Caco-2 (cell line): Measurements from ENCODE around the gene C19orf47. TPM values are rescaled to one million over a fixed set of nuclear protein-coding genes. Genes with fewer than 3 reads are reported as not detected.

Experiments used
- BruUV-seq: library from RNA; stranded (reverse); fragments of 400-500 nt; replicated peaks from 2 replicates; lab custom pipeline; 2021; lab: Mats Ljungman, UMichigan
- CTCF ChIA-PET: fragments of 300-600 bp; sonication (Branson Sonifier 250); formaldehyde crosslinking; loops from one replicate; lab custom pipeline; 2022; ENCODE audit warnings: antibody characterized with exemption; lab: Charles Lee
- POLR2A ChIA-PET: fragments of 300-600 bp; sonication (Branson Sonifier 250); formaldehyde crosslinking; loops from one replicate; lab custom pipeline; 2022; ENCODE audit warnings: antibody characterized with exemption; lab: Charles Lee
- DNase-seq, 2 experiments: peaks; one replicate each; pipeline versions ENCODE4 v3.0.0 to v3.0.0-alpha.2; 2020 to 2022
- H3K27me3 ChIP-seq: replicated peaks from 2 replicates; pipeline ENCODE4 v1.6.0; 2011; ENCODE audit warnings: low read length; ENCODE audit not compliant: control insufficient read depth, insufficient read depth
- H3K36me3 ChIP-seq: 2 replicates; pipeline ENCODE4 v1.5.1; 2011; ENCODE audit warnings: low read length; ENCODE audit not compliant: control insufficient read depth, insufficient read depth
- H3K4me1 ChIP-seq: fragments of 250-450 bp; sonication (Bioruptor Pico); 2 replicates; pipeline ENCODE4 v1.5.1; 2020; ENCODE audit warnings: mild to moderate bottlenecking
- H3K4me3 ChIP-seq: 2 replicates; pipeline ENCODE4 v1.5.1; 2011; ENCODE audit warnings: low read depth, mild to moderate bottlenecking, control low read depth, low read length
- H3K9me3 ChIP-seq: fragments of 250-450 bp; sonication (Bioruptor Pico); 2 replicates; pipeline ENCODE4 v1.5.1; 2020; ENCODE audit warnings: mild to moderate bottlenecking, moderate library complexity
- H3K27ac Mint-ChIP-seq: one replicate; pipeline ENCODE4 v1.8.0; 2022; ENCODE audit warnings: mixed read lengths; ENCODE audit not compliant: unreplicated experiment
- H3K27me3 Mint-ChIP-seq: one replicate; pipeline ENCODE4 v1.8.0; 2022; ENCODE audit warnings: mixed read lengths; ENCODE audit not compliant: insufficient read depth, unreplicated experiment
- H3K36me3 Mint-ChIP-seq: one replicate; pipeline ENCODE4 v1.8.0; 2022; ENCODE audit warnings: mild to moderate bottlenecking, mixed read lengths; ENCODE audit not compliant: insufficient read depth, unreplicated experiment
- H3K4me1 Mint-ChIP-seq: one replicate; pipeline ENCODE4 v1.8.0; 2022; ENCODE audit warnings: low read depth, mixed read lengths; ENCODE audit not compliant: unreplicated experiment
- H3K4me3 Mint-ChIP-seq: one replicate; pipeline ENCODE4 v1.8.0; 2022; ENCODE audit warnings: mild to moderate bottlenecking, moderate library complexity, mixed read lengths; ENCODE audit not compliant: unreplicated experiment
- H3K9me3 Mint-ChIP-seq: one replicate; pipeline ENCODE4 v1.8.0; 2022; ENCODE audit warnings: mixed read lengths; ENCODE audit not compliant: unreplicated experiment
- intact Hi-C: fragments of 100-400 bp; cut with micrococcal nuclease; formaldehyde crosslinking; loops from one replicate; pipeline ENCODE4 v1.10.0; 2022; ENCODE audit not compliant: unreplicated experiment
- total RNA-seq: library from RNA; stranded (reverse); gene quantifications from 2 replicates; pipeline ENCODE4 v1.2.3, GENCODE V29; 2022
- TF ChIP-seq, protein P1 (sequence below), 2 experiments: fragments of 200-600 bp in 1 of 2; IDR thresholded peaks; 1 replicate in 1 of 2; 2 replicates in 1 of 2; pipeline versions ENCODE4 v1.5.1 to v1.8.0; 2011 to 2022; ENCODE audit warnings: antibody characterized with exemption in 1 of 2, control low read depth in 1 of 2, inconsistent platforms in 1 of 2, low read depth in 1 of 2, low read length in 1 of 2, mild to moderate bottlenecking in 1 of 2, moderate library complexity in 1 of 2; ENCODE audit not compliant: insufficient read depth in 1 of 2, severe bottlenecking in 1 of 2, unreplicated experiment in 1 of 2

C19orf47 gene
- total RNA-seq, 1 experiment from 2014 or later = 28.3 TPM

DNA sequence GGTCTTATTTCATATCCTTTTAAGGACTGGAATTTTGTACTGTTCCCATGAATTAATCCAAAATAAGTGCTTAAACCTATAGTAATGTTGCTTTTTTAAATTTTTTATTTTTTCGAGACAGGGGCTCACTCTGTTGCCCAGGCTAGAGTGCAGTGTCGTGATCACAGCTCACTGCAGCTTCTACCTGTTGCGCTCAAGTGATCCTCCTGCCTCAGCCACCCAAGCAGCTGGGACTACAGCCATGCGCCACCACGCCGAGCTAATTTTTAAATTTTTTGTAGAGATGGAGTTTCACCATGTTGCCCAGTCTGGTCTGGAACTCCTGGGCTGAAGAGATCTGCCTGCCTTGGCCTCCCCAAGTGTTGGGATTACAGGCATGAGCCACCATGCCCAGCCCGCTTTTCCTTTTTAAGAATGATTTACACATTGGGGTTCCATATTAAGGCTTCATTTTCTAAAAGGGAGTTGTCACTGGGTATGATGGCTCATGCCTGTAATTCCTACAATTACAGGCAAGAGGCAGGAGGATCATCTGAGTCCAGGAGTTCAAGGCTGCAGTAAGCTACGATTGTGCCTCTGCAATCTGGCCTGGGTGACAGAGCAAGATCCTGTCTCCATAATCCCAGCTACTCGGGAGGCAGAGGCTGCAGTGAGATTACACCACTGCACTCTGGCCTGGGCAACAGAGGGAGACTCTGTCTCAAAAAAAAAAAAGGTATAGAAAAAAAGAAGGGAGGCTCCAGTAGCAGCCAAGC is 34.8 kb downstream of the C19orf47 start:
- peaks cover 7% of the 10 kb centered on the region for H3K4me1 Mint-ChIP-seq
- TF ChIP-seq, protein P1, sequence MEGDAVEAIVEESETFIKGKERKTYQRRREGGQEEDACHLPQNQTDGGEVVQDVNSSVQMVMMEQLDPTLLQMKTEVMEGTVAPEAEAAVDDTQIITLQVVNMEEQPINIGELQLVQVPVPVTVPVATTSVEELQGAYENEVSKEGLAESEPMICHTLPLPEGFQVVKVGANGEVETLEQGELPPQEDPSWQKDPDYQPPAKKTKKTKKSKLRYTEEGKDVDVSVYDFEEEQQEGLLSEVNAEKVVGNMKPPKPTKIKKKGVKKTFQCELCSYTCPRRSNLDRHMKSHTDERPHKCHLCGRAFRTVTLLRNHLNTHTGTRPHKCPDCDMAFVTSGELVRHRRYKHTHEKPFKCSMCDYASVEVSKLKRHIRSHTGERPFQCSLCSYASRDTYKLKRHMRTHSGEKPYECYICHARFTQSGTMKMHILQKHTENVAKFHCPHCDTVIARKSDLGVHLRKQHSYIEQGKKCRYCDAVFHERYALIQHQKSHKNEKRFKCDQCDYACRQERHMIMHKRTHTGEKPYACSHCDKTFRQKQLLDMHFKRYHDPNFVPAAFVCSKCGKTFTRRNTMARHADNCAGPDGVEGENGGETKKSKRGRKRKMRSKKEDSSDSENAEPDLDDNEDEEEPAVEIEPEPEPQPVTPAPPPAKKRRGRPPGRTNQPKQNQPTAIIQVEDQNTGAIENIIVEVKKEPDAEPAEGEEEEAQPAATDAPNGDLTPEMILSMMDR (IDR thresholded peaks at IDR 0.05; ENCODE audit: insufficient read depth in 1 of 2, low read depth in 1 of 2, low read length in 1 of 2, severe bottlenecking in 1 of 2, unreplicated experiment in 1 of 2) = no peak
- H3K4me3 Mint-ChIP-seq = no peak overlapping the region
- no TSS peak for BruUV-seq
- H3K36me3 ChIP-seq = no peaks in the 10 kb centered on the region
- H3K9me3 Mint-ChIP-seq = no peaks in the 10 kb centered on the region
- no peaks in the 10 kb centered on the region for H3K4me1 ChIP-seq
- POLR2A ChIA-PET = no interaction called here
- H3K27me3 Mint-ChIP-seq = no peaks in the 10 kb centered on the region
- CTCF ChIA-PET = interaction anchor here (1.8 kb wide), 1 partner anchor 8 kb away, joined by 5 read pairs; no protein-coding TSS in a partner anchor
- no peak overlapping the region for H3K4me3 ChIP-seq
- no peak overlapping the region for H3K27ac Mint-ChIP-seq
- intact Hi-C loops = no loop called here
- no peaks in the 10 kb centered on the region for H3K9me3 ChIP-seq
- DNase-seq = no peak
- H3K27me3 ChIP-seq = no peaks in the 10 kb centered on the region
- H3K36me3 Mint-ChIP-seq = peaks cover 5% of the 10 kb centered on the region

DNA sequence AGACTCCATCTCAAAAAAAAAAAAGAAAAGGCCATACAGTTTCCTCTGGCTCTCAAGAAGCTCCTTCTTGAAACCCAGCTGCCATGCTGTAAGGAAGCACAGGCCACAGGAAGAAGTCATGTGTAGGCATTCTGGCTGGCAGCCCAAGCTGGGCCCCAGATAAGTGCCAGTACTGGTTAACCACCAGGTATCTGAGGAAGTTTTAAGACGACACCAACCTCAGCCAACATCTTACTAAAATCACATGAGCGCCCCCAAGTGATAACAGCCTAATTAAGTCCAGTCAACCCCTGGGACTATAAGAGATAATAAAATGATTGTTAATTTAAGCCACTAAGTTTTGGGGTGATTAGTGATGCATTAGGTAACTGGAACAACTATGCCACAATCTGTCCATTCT is 35.7 kb downstream of the C19orf47 start:
- no peak for DNase-seq
- Mint-ChIP-seq H3K27ac (no peak overlapping the region), H3K4me1 (peaks cover 7% of the 10 kb centered on the region), H3K4me3 (no peak overlapping the region), H3K9me3 (no peaks in the 10 kb centered on the region), H3K36me3 (peaks cover under 1% of the 10 kb centered on the region), H3K27me3 (no peaks in the 10 kb centered on the region)
- Histone ChIP-seq H3K4me3 (no peak overlapping the region), H3K9me3 (no peaks in the 10 kb centered on the region), H3K27me3 (no peaks in the 10 kb centered on the region), H3K36me3 (no peaks in the 10 kb centered on the region), H3K4me1 (no peaks in the 10 kb centered on the region)
- POLR2A ChIA-PET = no interaction called here
- BruUV-seq = no TSS peak
- intact Hi-C loops = no loop called here
- TF ChIP-seq, protein P1 (IDR thresholded peaks at IDR 0.05; ENCODE audit: insufficient read depth in 1 of 2, low read depth in 1 of 2, low read length in 1 of 2, severe bottlenecking in 1 of 2, unreplicated experiment in 1 of 2) = no peak
- CTCF ChIA-PET = no interaction called here

DNA sequence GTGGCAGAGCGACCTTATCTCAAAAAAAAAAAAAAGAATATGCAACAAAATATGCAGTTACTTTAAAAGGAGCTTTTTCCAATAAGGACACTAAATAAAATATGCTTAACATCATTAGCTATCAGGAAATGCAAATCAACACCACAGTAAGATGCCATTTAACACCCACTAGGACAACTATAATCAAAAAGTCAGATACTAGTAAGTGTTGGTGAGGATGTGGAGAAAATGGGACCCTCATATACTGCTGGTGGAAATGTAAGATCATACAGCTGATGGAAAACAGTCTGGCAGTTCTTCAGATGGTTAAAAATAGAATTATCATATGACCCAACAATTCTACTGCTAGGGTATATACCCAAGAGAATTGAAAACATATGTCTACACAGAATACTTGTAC is 38.5 kb downstream of the C19orf47 start:
- no peak for DNase-seq
- Histone ChIP-seq H3K27me3 (no peaks in the 10 kb centered on the region), H3K9me3 (no peaks in the 10 kb centered on the region), H3K4me1 (no peaks in the 10 kb centered on the region), H3K4me3 (no peak overlapping the region), H3K36me3 (no peaks in the 10 kb centered on the region)
- TF ChIP-seq, protein P1 (IDR thresholded peaks at IDR 0.05; ENCODE audit: insufficient read depth in 1 of 2, low read depth in 1 of 2, low read length in 1 of 2, severe bottlenecking in 1 of 2, unreplicated experiment in 1 of 2) = no peak
- CTCF ChIA-PET = no interaction called here
- Mint-ChIP-seq H3K36me3 (no peaks in the 10 kb centered on the region), H3K4me3 (no peak overlapping the region), H3K9me3 (no peaks in the 10 kb centered on the region), H3K27me3 (no peaks in the 10 kb centered on the region), H3K27ac (no peak overlapping the region), H3K4me1 (peaks cover 2% of the 10 kb centered on the region)
- POLR2A ChIA-PET = no interaction called here
- no TSS peak for BruUV-seq
- intact Hi-C loops = loop anchor here (5.0 to 10.0 kb wide), 2 partner anchors 225 to 293 kb away; partner anchors contain the start of gene LTBP4
